A549 (cell line): Measurements from ENCODE around the gene SERPINA3.

Experiments
- CHD4 ChIP-seq: fragments of 200-600 bp; sonication (generic); IDR thresholded peaks from 2 replicates; pipeline ENCODE4 v1.6.1; 2016; ENCODE audit warnings: antibody characterized with exemption, mild to moderate bottlenecking, borderline replicate concordance
- CTCF ChIP-seq: fragments of >200 bp; sonication (Bioruptor Twin); formaldehyde crosslinking; IDR thresholded peaks from 3 replicates; pipeline ENCODE4 v1.5.1; 2016
- EHF ChIP-seq: fragments of 250-450 bp; sonication (Bioruptor Pico); IDR thresholded peaks from 2 replicates; pipeline ENCODE4 v1.5.0; 2020; ENCODE audit warnings: mild to moderate bottlenecking
- EP300 ChIP-seq, 2 experiments: fragments of >200 bp; sonication (Bioruptor Twin); formaldehyde crosslinking; IDR thresholded peaks; 2 replicates in 1 of 2; 3 replicates in 1 of 2; pipeline ENCODE4 v1.6.1; 2016 to 2017
- FOSB ChIP-seq: fragments of 250-450 bp; sonication (Bioruptor Pico); IDR thresholded peaks from 2 replicates; pipeline ENCODE4 v1.5.0; 2020; ENCODE audit warnings: mild to moderate bottlenecking, moderate library complexity
- KDM1A ChIP-seq: fragments of 200-600 bp; sonication (generic); IDR thresholded peaks from 2 replicates; pipeline ENCODE4 v1.6.1; 2016; ENCODE audit warnings: low read depth, mild to moderate bottlenecking
- MAFK ChIP-seq: fragments of 450-650 bp; IDR thresholded peaks from 2 replicates; pipeline ENCODE4 v1.6.1; 2014; ENCODE audit not compliant: partially characterized antibody
- NR3C1 ChIP-seq: fragments of >200 bp; sonication (Bioruptor Twin); formaldehyde crosslinking; IDR thresholded peaks from 3 replicates; pipeline ENCODE4 v1.6.1; 2017
- POLR2A ChIP-seq: IDR thresholded peaks from 2 replicates; pipeline ENCODE4 v1.6.1; 2012; ENCODE audit warnings: mild to moderate bottlenecking, low read length

GRCh38 chr14:94595912-94596311 is 16.3 kb upstream of the SERPINA3 start:
- TF ChIP-seq EP300 (IDR thresholded peaks at IDR 0.05) (no peak), CTCF (no peak), CHD4 (no peak), FOSB (CRISPR knock-in tag) (no peak), NR3C1 (no peak), EHF (CRISPR knock-in tag) (no peak), MAFK (no peak), KDM1A (no peak), POLR2A (no peak)
